GM18505 (cell line): ENCODE data around the gene TSPAN32.

Experiments
- ATAC-seq: cut with Tn5 transposase; IDR thresholded peaks from one replicate; pipeline ENCODE4 v1.9.1; 2021; ENCODE audit not compliant: unreplicated experiment
- POLR2A ChIP-seq: IDR thresholded peaks from 4 replicates; pipeline ENCODE4 v1.6.1; 2011; ENCODE audit warnings: borderline replicate concordance; ENCODE audit not compliant: insufficient read depth, insufficient read length; ENCODE audit errors: extremely low read depth

The TSPAN32 gene

DNA sequence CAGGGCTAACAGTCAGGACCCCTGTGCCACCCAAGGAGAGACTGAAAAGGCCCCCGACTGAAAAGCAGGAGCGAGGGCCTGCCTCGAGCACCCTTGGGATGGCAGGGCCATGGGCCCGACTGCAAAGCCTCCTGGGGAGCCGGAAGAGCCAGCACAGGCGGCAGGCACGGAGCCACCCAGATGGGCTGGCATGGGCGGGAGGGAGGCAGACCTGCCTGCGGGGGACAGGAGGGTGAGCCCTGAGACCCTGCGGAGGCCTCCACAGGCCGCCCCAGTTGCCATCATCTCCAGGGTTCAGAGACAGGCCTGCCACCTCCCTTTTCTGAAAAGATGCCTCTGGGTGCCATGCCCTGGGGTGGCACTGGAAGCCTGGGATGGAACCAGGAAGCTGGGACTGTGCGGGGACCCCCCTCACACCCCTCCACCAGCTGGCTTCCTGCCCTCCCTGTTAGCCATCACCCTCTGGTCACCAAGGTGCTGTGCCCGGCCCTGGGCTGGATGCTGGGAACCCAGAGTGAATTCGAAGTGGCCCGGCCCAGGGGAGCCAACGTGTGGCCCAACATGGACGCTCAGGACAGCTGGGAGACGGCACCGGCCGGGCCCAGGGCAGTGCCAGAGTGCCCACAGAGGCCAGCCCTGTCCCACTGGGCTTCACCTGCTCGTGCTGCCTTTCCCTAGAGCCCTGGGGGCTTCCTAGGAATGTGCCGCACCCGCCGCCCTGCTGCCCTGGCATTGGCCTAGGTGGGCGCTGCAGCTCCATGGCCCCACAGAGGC lies 13.8 kb downstream of the TSPAN32 start:
- no peak for ATAC-seq
- no peak for TF ChIP-seq POLR2A

GRCh38 chr11:2316169-2316962 lies 14.6 kb downstream of the TSPAN32 start:
- no peak for ATAC-seq
- TF ChIP-seq POLR2A = no peak

- ATAC-seq = no peak
- no peak for TF ChIP-seq POLR2A
Observed at GRCh38 chr11:2316963-2317244, 15.1 kb downstream of the TSPAN32 start.

- ATAC-seq = no peak
- no peak for TF ChIP-seq POLR2A
Observed at GRCh38 chr11:2317354-2318050, 15.7 kb downstream of the TSPAN32 start.

- no peak for ATAC-seq
- TF ChIP-seq POLR2A = no peak
Observed at GRCh38 chr11:2318123-2318522, 16.3 kb downstream of the TSPAN32 start.

DNA sequence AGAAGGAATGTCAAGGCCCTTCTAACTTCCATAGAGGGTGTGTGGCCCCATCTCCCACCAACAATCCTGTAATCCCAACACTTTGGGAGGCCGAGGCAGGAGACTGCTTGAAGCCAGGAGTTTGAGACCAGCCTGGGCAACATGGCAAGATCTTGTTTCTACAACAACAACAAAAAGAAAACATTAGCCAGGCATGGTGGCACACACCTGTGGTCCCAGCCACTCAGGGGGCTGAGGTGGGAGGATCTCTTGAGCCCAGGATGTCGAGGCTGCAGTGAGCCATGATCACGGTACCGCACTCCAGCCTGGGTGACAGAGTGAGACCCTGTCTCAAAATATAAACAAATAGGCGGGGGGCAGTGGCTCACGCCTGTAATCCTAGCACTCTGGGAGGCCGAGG lies 16.9 kb downstream of the TSPAN32 start:
- no peak for ATAC-seq

DNA sequence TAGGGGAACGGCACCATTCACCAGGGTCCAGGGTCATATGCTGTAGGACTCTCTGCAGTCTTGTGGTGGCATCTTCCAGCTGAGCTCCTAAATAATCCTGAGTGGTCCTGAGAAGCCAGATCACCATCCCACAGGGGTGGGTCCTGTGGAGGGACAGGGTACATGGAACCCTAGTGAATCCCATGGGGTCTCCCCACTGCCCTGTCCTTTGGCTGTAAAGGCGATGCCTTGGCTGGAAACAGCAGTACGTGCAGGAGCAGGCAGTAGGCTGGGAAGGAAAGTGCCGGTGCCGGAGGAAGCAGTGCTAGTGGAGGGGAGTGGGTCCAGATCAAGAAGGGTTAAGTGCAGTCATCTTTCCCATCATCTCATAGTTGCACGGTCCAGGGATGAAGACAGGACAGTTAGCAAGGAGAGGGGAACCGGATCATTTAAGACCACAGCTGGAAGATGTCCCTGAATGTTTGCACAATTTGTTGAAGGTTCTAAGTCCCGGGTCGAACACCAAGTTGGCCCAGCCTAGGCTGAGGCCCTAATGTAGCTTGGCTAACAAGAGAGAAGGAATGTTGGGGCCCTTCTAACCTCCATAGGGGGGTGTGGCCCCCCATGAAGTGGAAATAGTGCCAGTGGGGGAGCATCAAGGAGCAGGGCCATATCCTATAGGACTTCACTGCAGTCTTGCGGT lies 18.1 kb downstream of the TSPAN32 start:
- no peak for TF ChIP-seq POLR2A
- no peak for ATAC-seq

More for the DNA sequence above, 16.9 kb downstream of the TSPAN32 start:
- TF ChIP-seq POLR2A = no peak

- no peak for TF ChIP-seq POLR2A
- no peak for ATAC-seq
Observed at GRCh38 chr11:2320568-2321310, 18.9 kb downstream of the TSPAN32 start.

DNA sequence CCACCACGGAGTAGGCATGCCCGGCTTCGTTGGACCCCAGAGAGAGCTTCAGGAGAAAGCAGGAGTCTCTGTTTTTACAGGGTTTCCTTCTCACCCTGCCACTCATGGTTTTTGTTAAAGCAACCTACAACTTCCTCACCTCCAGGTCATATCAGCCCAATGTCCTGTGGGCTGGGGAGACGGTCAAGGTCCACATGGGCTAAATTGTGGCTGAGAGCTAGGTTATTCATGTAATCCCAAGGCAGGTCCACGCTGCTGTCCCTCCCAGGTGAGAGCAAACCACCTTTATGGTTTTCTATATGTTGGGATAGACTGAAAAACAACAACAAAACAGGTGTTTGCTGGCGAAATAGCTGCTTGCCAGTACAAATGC lies 19.5 kb downstream of the TSPAN32 start:
- no peak for ATAC-seq
- TF ChIP-seq POLR2A = no peak

GRCh38 chr11:2325123-2325522 lies 23.3 kb downstream of the TSPAN32 start:
- no peak for ATAC-seq
- no peak for TF ChIP-seq POLR2A

GRCh38 chr11:2325719-2326118 lies 23.9 kb downstream of the TSPAN32 start:
- TF ChIP-seq POLR2A = no peak
- ATAC-seq = no peak

DNA sequence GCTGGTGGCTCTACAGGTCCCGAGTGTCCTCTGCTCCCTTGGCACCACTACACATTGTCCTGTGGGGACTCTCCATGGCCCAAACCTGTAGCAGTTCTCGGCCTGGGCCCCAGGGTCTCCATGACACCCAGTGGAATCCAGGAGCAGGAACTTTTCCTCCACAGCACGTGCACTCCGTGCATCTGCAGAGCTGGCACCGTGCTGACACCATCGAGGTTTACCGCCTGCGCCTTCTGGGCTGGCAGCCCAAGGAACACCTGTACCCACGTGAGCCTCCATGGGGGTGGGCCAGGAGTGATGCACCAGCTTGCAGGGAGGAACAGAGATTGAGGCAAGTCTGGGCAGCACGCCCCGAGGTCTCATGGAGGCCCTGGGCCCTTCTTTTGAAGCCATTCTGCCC lies 25.2 kb downstream of the TSPAN32 start:
- TF ChIP-seq POLR2A = no peak
- no peak for ATAC-seq

DNA sequence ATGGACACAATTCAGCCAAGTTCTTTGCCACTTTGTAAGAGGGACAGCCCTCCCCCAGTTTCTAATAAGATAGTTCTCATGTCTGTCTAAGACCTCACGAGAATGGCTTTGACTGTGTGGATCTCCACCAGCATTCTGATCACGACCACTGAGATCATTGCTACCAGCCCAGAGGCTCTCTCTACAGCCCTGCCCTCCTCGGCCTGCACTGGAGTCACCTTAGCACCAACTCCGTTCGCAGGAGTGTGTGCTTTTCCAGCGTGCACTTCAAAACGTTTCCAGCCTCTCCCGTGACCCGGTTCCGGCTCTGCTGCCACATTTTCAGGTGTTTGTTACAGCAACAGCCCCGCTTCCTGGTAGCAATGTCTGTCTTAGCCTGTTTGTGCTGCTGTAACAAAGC lies 26.2 kb downstream of the TSPAN32 start:
- no peak for TF ChIP-seq POLR2A
- ATAC-seq = no peak
